Daoy (cell line): ENCODE results near the gene PPP1R11. TPM values are rescaled to one million over a fixed set of nuclear protein-coding genes. Genes with fewer than 3 reads are reported as not detected.
A peak's percentile ranks its signal among the peaks of the same experiment; 100 is the strongest.
"Not testable (repeated sequence)": the region's sequence is repeated elsewhere in the genome, so short reads cannot be mapped to it uniquely, and the experiment has no call there.

Experiments used
- DNase-seq: peaks from one replicate; pipeline ENCODE4 v3.0.0-alpha.2; 2015; ENCODE audit warnings: low read depth
- total RNA-seq: library from RNA; depleted of rRNA; stranded (reverse); fragments of >200 nt; shearing (Covaris generic); gene quantifications from 2 replicates; pipeline ENCODE4 v1.2.3, GENCODE V29; 2014; rRNA removed

The PPP1R11 gene
- 77.2 and 79.0 TPM in 2 replicates for total RNA-seq

- DNase-seq, result peak; percentile 100
These were observed at the start of gene PPP1R11 for GRCh38 chr6:30066577-30067459. Gene PPP1R11 (plus strand): TSS chr6:30067198. CDS start chr6:30067411, 213 bp downstream.

DNA sequence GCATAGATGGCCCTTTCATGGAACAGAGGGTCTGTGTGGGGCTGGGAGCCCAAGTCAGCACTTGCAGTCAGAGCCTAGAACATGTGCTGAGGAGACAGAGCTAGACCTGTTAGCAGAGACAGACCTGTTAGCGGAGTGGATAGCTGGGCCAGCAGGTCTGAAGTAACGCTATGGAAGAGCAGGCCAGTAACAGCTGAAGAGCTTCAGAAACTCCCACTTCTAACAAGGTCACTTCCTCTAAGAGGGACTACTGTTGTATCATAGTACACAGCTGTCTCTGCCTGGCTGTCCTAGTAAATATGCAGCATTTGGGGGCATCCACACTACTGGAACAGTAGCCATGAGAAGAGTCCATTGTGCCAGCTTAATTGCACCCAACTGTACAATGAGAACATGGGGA lies 47.2 kb upstream of the PPP1R11 start:
- no peak for DNase-seq

DNA sequence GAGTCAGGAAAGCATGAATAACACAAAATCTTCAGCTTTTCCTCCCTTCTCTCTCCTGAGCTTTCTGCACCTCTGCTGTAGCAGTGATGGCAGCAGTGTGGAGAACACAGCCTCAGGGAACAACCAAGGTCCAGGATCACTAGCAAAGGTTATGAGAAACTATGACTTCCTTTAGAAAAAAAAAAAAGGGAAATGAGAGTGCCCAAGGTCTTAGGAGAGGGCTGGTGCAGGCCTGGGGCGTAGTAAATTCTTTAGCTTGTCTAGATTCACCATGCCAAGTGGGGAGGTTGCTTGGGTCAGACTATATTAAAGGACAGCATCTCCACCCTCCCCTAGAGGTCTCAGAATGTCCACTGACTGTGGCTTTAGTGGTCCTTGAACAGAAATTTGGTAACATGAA lies 46.4 kb upstream of the PPP1R11 start:
- DNase-seq, result no peak

- no peak for DNase-seq
These were observed 44.8 kb upstream of the PPP1R11 start for GRCh38 chr6:30022189-30022588.

- not testable (repeated sequence) for DNase-seq
These were observed 44.3 kb upstream of the PPP1R11 start for GRCh38 chr6:30022712-30023111.

DNA sequence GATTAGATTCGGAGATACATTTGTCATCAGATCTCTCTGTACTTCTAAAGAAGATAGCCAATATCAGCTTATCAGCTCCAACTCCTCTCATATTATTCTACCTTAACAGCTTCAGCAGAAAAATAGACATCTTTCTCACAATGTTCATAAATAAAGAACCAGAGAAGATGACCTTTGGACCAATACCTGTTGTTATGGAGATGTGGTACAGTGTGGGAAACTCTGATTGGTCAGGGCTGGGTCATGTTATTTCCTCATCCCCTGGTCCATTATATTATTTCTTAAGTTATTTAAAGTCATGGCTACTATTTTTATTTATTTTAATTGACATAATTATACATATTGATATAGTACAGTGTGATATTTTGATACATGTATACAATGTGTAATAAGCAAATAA lies 41.8 kb upstream of the PPP1R11 start:
- DNase-seq, result no peak

DNA sequence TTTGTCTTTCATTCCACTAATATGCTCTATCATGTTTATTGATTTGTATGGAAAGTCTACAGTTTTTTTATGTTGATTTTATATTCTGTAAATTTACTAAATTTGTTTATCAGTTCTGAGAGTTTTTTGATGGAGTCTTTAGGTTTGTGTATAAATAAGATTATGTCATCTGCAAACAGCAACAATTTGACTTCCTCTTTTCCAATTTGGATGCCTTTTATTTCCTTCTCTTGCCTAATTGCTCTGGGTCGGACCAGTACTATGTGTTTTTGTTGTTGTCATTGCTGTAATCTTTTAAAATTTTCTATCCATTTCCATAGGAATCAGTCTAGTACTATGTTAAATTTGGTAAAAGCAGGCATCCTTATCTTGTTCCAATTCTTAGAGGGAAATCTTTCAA lies 37.4 kb upstream of the PPP1R11 start:
- no peak for DNase-seq

- DNase-seq, result no peak
These were observed 35.6 kb upstream of the PPP1R11 start for GRCh38 chr6:30031381-30031780.

- DNase-seq, result not testable (repeated sequence)
These were observed 33.6 kb upstream of the PPP1R11 start for GRCh38 chr6:30033440-30033839.

DNA sequence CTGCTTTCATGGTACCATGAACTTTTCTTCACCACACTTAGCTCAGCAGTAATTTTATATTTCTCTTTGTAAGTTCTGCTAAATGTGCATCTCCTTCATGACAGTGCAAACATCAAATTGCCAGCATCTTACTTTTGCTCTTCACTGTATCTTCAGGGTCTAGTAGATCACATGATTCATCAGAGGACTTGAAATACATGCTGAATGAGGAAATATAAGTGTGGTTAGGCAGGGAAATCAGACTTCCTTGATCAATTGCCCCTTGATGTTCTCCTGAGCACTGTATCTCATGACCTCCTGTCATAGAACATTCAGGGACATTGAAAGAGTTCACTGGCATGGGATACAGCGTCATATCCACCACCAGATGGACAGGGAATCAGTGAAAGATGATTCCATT lies 31.2 kb upstream of the PPP1R11 start:
- DNase-seq, result no peak

DNA sequence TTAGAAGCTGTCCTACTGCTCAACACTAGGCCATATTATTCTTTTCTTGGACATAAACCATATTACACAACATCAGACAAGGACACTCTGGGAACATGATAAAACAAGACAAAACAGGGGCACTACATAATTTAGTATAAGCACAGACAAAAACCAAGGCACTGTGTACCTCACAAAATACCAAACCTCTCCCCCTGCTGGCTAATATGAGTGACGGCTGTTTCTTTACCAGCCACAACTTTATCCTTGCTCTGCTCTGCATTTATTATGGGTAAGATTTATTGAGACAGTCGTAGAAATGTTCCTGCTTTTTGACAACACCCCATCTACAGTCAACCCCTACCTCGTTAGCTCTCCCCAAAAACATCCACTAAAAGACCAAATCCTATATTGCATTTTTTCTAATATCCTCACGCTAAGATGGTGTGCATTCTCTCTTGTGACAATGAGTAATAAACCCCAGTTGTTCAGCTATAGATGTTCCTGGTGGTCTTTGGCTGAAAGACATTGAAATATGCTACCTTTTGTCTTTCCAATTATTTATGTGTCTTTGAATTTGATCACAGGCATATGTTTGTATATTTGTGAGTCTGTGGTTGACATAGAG lies 29.7 kb upstream of the PPP1R11 start:
- DNase-seq, result no peak

- DNase-seq, result no peak
These were observed 25.8 kb upstream of the PPP1R11 start for GRCh38 chr6:30041221-30041620.

DNA sequence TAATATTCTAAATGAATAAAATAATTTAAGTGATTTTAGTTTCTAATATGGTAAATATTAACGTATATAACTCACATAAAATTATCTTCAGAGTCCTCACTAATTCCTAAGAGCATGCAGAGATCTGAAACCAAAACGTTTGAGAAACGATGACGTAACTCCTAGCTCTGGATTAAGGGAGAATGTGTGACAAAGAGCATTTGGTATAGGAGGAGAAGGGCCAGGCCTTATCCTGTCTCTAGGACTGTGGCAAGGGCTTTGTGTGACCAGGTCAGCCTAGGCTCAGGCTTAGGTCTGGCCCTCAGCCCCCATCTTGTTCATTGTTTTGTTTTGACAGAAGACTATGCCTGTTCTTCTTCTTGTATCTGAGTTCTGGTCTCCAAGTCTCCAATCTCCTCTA lies 25.2 kb upstream of the PPP1R11 start:
- DNase-seq, result no peak

GRCh38 chr6:30042476-30042875 lies 24.5 kb upstream of the PPP1R11 start:
- DNase-seq, result no peak

DNA sequence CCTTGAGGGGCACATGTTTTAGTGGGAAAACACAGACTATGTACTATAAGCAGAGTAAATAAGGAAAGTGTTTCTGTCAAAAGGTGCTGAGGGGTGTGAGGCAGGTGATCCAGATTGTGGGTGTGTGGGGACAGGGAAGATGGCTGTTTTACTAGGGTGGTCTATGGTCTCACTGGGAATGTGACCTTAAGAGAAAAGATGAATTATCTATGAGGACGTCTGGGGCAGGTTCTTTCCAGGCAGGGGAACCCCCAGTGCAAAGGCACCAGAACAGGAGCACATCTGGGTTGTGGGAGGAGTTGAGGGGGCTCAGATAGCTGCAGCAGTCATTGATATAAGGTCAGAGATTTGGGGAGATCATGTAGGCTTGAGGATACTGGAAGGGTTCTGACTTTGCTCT lies 24.1 kb upstream of the PPP1R11 start:
- no peak for DNase-seq

- no peak for DNase-seq
These were observed 23.3 kb upstream of the PPP1R11 start for GRCh38 chr6:30043744-30044143.

- DNase-seq, result peak; percentile 71
These were observed 22.4 kb upstream of the PPP1R11 start for GRCh38 chr6:30044630-30045029.

- no peak for DNase-seq
These were observed 19.8 kb upstream of the PPP1R11 start for GRCh38 chr6:30047220-30047619.

GRCh38 chr6:30053682-30054081 lies 13.3 kb upstream of the PPP1R11 start:
- DNase-seq, result no peak

GRCh38 chr6:30055513-30055912 lies 11.5 kb upstream of the PPP1R11 start:
- no peak for DNase-seq

DNA sequence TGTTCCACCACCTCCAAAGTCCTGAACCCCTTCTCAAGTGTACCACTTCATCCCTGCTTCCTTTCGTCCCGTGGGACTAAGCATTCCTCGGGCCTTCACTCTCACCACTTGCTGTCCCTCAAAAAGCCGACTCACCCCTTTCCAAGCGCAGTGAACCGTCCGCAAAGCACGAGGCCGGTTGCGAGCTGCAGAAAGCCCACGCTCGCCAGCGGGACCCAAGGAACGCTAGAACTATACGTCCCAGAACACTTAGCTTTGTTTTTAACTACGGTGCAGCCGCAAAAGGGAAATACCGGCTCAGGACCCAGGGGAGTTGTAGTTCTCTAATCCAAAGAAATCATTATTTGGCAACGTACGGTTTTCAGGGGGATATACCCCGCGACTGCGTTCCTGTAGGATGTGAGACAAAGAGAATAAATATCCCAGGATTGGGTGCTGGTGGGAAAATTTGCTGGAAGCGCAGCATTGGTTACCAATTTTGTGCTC lies 6.3 kb upstream of the PPP1R11 start:
- DNase-seq, result peak; percentile 56

DNA sequence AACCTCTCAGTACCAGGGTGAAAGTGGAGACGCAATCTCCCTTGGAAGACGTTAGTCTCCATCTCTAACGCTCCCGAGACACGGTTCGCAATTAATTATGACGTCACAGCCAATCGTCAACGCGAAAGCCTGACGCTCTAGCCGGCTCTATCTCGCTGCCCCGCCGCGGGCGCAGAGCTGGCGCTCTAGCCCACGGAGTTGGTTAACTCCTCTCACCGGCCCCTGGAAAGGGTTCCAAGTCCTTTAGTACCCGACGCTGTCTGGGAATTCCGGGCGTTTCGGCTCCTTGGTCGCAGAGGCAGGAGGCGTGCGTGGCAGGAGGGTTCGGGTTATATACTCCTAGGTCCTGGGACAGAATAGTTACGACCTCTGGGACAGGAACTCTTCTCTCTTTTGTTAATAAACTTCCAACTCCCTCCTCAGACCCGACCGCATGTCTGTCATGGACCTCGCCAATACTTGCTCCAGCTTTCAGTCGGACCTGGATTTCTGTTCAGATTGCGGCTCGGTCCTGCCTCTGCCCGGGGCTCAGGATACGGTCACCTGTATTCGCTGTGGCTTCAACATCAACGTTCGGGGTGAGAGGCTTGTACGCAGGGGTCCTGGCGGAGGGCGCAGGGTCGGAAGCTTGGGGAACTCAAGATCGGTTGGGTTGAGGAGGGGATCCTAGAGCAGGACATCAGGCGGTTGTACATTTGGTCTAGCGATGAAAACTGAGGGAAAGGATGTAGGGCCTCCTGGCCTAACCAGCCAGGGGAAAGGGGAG lies 5.7 kb upstream of the PPP1R11 start, which contains the start of gene POLR1H:
TSS of gene POLR1H (plus strand) at position 174 of the 766 bp plus-strand sequence. CDS start at position 434, 260 bp downstream.
- peak; percentile 98 for DNase-seq
